GM12891 (cell line): ENCODE data around the gene RASA4B.
A peak's percentile ranks its signal among the peaks of the same experiment; 100 is the strongest.

Experiments used
- DNase-seq: peaks from one replicate; pipeline ENCODE4 v3.0.0; 2011; ENCODE audit warnings: low spot score; ENCODE audit not compliant: insufficient read length
- FAIRE-seq: peaks from 2 replicates; lab custom pipeline; 2011; peaks lifted over from hg19 to GRCh38; lab: Jason Lieb, UNC
- PAX5 ChIP-seq: IDR thresholded peaks from 2 replicates; pipeline ENCODE4 v1.6.1; 2011; ENCODE audit warnings: low read length, moderate library complexity, mild to moderate bottlenecking; ENCODE audit not compliant: insufficient read depth, severe bottlenecking
- POLR2A ChIP-seq: IDR thresholded peaks from 2 replicates; pipeline ENCODE4 v1.6.1; 2011; ENCODE audit warnings: low read depth, low read length, control low read depth
- POLR2AphosphoS5 ChIP-seq: IDR thresholded peaks from 2 replicates; pipeline ENCODE4 v1.6.1; 2011; ENCODE audit warnings: low read depth, low read length, control low read depth
- POU2F2 ChIP-seq: IDR thresholded peaks from 2 replicates; pipeline ENCODE4 v1.6.1; 2011; ENCODE audit warnings: low read depth, mild to moderate bottlenecking, control low read depth, low read length, moderate library complexity
- SPI1 ChIP-seq: IDR thresholded peaks from 2 replicates; pipeline ENCODE4 v1.6.1; 2011; ENCODE audit warnings: low read depth, low read length, control low read depth
- TAF1 ChIP-seq: IDR thresholded peaks from 2 replicates; pipeline ENCODE4 v1.6.1; 2011; ENCODE audit warnings: low read depth, low read length, control low read depth

The RASA4B gene

DNA sequence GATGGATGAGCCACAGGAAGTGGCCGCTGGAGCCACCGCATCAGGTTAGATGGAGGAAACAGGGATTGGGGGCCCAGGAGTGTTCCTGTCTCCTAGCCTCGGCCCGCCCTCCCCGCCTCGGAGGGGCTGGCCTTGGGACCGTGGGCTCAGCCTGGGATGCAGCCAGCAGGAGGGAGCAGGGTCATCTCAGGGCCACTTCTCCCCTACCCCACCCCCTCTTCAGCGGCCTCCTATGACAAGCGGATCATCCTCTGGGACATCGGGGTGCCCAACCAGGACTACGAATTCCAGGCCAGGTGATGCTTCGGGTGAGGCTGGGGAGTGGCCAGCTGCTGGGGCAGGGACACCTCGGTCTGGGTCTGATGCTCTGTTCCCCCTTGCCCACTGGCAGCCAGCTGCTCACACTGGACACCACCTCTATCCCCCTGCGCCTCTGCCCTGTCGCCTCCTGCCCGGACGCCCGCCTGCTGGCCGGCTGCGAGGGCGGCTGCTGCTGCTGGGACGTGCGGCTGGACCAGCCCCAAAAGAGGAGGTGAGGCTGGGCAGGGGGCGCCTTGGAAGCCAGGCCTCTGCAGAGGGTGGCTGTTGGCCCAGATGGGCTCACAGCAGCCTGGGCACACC is 48.1 kb downstream of the RASA4B start:
- no peak for TF ChIP-seq POLR2A
- TF ChIP-seq PAX5: no peak
- FAIRE-seq: no peak
- DNase-seq: no peak

DNA sequence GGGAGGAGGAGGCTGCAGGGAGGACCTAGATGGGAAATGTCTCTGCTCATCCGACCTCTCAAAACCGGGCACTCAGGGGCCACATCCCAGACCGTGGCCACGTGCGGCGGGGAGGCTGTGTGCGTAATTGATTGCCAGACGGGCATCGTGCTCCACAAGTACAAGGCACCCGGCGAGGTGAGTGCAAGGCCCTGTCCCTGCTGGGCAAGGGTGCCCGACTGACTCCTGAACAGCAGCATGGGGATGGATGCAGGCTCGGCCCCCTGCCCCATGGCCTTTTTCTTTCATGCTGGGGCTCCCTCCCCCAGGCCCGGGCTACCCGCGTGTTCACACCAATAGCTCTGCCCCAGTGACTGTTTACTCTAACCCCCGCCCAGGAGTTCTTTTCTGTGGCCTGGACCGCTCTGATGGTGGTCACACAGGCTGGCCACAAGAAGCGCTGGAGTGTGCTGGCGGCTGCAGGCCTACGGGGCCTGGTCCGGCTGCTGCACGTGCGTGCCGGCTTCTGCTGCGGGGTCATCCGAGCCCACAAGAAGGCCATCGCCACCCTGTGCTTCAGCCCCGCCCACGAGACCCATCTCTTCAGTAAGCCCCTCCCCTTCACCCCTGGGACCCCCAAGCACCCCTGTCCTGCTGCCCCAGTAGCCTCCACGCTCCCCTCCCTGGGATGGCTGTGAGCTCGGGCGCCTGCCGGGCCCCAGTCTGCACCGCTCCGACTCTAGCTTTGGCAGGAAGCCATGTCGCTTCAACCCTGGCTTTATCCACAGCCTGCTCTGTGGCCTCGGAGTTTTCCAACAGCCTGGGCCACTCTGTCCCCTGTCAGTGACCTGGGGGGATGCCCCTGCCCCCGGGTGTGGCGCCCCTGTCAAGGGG is 48.9 kb downstream of the RASA4B start:
- FAIRE-seq: no peak
- DNase-seq: no peak
- TF ChIP-seq POLR2A: no peak
- TF ChIP-seq PAX5: no peak
- TF ChIP-seq TAF1: no peak
- no peak for TF ChIP-seq POU2F2
- no peak for TF ChIP-seq POLR2AphosphoS5
- no peak for TF ChIP-seq SPI1

- TF ChIP-seq POLR2A (no peak), PAX5 (no peak), POU2F2 (no peak), POLR2AphosphoS5 (no peak), TAF1 (no peak), SPI1 (no peak)
- DNase-seq (no peak), FAIRE-seq (no peak)
Observed at GRCh38 chr7:102467581-102468477, 49.7 kb downstream of the RASA4B start.

- FAIRE-seq (no peak), DNase-seq (no peak)
- TF ChIP-seq POLR2A (no peak), PAX5 (no peak), POU2F2 (no peak), TAF1 (no peak), SPI1 (no peak), POLR2AphosphoS5 (no peak)
Observed at GRCh38 chr7:102466097-102466496, 51.5 kb downstream of the RASA4B start.

DNA sequence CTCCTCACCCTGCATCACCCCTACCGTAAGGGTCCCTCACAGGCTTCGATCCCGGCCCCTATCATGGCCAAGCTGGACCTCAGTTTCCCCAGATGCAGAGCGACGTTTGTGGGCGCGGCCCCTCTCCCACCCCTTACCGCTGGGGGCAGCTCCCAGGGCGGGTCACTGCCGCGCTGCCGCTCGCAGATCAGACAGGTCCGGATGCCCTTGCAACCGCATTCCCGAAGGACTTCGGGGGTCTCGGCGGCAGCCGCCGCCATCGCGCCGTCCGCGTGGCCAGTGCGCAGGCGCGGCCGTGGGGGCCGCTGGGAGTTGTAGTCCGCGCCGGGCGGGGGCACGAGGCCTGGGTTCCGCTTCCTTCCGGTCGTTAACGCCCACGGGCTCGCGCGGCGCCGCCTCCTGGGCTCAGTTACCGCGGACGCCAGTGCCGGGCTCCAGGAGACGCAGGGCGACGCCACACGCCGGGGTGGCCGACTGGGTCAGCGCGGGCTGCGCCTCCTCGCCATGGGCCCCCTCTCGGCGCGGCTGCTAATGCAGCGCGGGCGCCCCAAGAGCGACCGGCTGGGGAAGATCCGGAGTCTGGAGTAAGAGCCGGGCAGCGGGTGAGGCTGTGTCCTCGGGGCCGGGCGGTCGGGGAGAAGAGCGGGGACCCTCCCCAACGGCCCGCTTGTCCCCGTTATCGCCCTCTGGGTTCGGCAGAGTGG is 52.8 kb downstream of the RASA4B start, which contains the start of the genes ALKBH4 and LRWD1:
Gene ALKBH4, minus strand, starts transcription at position 287 of the 704 bp plus-strand sequence. Its CDS starts 27 bp downstream, at position 260.
Gene LRWD1, plus strand, starts transcription at position 408 of the 704 bp plus-strand sequence. Its CDS starts 97 bp downstream, at position 505.
- FAIRE-seq (peak; percentile 99), DNase-seq (peak; percentile 100)
- TF ChIP-seq TAF1 (peak; percentile 70), SPI1 (peak; percentile 49), POLR2AphosphoS5 (peak; percentile 65; the same call in 1 of the 2 replicates), POU2F2 (no peak), POLR2A (peak; percentile 75; the same call in 1 of the 2 replicates), PAX5 (peak; percentile 69)

GRCh38 chr7:102463841-102464576 is 53.6 kb downstream of the RASA4B start:
- DNase-seq (no peak), FAIRE-seq (no peak)
- TF ChIP-seq SPI1 (no peak), POLR2A (no peak)

DNA sequence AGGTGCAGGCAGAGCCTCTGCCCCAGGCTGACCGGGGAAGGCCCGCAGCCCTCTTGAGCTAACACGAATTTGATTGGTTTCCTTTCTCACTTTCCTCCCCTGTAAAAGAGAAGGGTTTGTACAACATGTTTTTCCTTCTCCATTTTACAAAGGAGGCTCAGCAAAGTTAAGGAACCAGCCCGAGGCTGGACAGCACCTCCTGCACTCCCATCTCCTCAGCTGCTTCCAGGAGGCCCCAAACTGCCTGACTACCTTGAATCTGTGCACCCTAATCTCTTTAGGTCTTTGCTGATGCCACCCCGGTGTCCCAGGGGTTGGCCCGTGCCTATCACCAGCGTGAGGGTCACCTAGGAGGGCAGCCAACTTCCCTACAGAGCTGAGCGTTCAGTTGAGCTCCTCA is 57.1 kb downstream of the RASA4B start:
- no peak for FAIRE-seq
- DNase-seq: no peak
- TF ChIP-seq POU2F2: no peak
- no peak for TF ChIP-seq POLR2AphosphoS5
- no peak for TF ChIP-seq POLR2A
- TF ChIP-seq TAF1: no peak
- TF ChIP-seq PAX5: no peak
- no peak for TF ChIP-seq SPI1

- TF ChIP-seq PAX5: no peak
- TF ChIP-seq POLR2A: no peak
- TF ChIP-seq POLR2AphosphoS5: no peak
- no peak for TF ChIP-seq SPI1
- no peak for TF ChIP-seq POU2F2
- no peak for TF ChIP-seq TAF1
- FAIRE-seq (no peak), DNase-seq (no peak)
Observed at GRCh38 chr7:102459221-102459844, 58.2 kb downstream of the RASA4B start.
